ENCODE measurements around the gene FAT1.
A peak's percentile ranks its signal among the peaks of the same experiment; 100 is the strongest.

FAT1 gene

DNA sequence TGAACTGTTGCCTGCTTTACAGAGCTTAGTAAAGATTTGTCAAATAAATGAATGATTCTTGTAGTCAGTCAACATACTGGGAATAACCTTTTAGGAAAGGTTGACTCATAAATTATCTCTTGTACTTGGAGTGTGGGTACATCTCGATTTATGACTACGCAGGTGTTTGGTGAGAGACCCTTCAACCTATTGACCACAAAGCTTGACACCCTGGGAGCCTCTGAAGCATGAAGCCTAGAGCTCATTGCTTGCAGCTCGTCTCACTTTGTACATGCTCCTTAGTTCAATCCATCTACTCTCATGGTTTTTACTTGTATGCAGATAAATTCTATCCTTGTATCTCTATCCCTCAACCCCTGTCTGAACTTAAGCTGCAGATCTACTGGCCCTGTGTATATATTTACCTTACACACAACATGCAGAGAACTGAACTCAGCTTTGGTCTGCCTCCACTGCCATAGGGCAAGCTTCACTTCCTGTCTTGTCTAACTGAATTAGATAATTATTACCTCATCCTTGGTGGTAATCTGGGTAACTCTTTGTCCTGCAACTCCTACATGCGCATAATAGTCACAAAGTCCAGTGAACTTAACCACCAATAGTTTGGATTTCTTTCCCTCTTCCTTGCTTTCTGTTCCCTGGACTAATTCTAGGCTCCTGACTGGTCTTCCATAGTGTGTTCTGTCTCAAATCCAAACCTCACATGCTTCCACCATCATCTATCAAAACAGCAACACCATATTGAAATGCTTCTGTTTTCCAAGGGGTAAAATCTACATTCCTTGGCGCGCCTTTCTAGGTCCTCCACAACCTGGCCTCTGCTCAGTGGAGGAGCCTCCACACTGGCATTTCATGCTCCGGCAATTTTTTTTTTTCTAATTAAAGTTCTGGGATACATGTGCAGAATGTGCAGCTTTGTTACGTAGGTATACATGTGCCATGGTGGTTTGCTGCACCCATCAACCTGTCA is 32.2 kb upstream of the FAT1 start:
- intact Hi-C loops (cut with DNase I): no loop called here
- no peak for DNase-seq

GRCh38 chr4:186754976-186755375 is 31.3 kb upstream of the FAT1 start:
- no peak for DNase-seq
- intact Hi-C loops (cut with DNase I): no loop called here

GRCh38 chr4:186752325-186752724 is 28.7 kb upstream of the FAT1 start:
- intact Hi-C loops (cut with DNase I): no loop called here
- DNase-seq: no peak

DNA sequence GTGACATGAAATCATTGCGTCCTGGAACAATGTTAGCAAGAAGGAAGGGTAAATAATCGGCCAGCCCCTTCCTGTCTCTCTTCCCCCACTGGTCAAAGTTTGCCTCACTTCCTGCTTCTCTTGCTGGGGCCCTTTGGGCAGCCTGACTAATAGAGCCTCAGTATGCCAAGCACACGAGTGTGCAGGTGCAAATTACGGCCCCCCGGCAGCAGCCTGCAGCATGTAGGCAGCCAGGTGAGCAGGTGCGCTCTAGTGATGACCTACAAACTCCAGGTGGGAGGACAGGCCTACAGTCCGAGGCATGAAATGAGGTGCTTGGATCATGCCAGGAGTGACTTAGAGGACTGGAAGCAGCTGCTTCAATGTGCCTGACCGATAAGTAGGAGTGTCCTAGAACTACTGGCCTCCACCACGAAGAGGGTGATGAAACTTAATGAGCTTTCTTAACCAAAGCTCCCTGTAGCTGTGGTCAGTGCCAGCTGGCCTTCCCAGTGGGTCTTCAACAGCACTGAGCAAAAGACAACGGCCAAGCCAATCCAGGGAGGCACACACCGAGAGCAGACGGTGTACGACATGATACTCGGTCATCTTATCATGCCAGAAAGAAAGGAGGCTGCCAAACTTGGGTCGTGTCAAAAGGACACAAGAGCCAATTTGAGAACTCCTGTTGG is 26.1 kb upstream of the FAT1 start:
- DNase-seq: no peak
- intact Hi-C loops (cut with DNase I): no loop called here

- intact Hi-C loops (cut with DNase I): no loop called here
- no peak for DNase-seq
These were observed 22.9 kb upstream of the FAT1 start for GRCh38 chr4:186746581-186746980.

- intact Hi-C loops (cut with DNase I): no loop called here
- peak in 2 of 10 donors; percentile 71 to 72 for DNase-seq
These were observed 19.6 kb upstream of the FAT1 start for GRCh38 chr4:186743261-186743660.

- intact Hi-C loops (cut with DNase I): no loop called here
- no peak for DNase-seq
These were observed 17.2 kb upstream of the FAT1 start for GRCh38 chr4:186740822-186741221.

- intact Hi-C loops (cut with DNase I): no loop called here
- DNase-seq: no peak
These were observed 16.3 kb upstream of the FAT1 start for GRCh38 chr4:186739802-186740434.

GRCh38 chr4:186739317-186739716 is 15.7 kb upstream of the FAT1 start:
- intact Hi-C loops (cut with DNase I): no loop called here

DNA sequence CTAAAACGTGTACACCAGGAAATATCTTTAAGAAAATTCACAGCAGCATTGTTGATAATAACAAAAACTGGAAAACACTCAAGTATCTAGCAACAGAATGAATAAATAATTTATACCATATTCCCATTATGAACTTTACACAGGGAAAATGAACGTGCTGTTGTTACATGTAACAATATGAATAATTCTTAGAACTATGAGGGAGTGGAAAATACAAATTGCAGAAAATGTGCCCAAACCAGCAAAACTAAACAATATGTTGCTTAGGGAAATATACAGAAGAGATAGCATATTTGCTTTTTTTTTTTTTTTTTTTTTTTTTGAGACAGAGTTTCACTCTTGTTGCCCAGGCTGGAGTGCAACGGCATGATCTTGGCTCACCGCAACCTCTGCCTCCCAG is 14.8 kb upstream of the FAT1 start:
- intact Hi-C loops (cut with DNase I): no loop called here
- no peak for DNase-seq

More at GRCh38 chr4:186739317-186739716, 15.7 kb upstream of the FAT1 start:
- no peak for DNase-seq

DNA sequence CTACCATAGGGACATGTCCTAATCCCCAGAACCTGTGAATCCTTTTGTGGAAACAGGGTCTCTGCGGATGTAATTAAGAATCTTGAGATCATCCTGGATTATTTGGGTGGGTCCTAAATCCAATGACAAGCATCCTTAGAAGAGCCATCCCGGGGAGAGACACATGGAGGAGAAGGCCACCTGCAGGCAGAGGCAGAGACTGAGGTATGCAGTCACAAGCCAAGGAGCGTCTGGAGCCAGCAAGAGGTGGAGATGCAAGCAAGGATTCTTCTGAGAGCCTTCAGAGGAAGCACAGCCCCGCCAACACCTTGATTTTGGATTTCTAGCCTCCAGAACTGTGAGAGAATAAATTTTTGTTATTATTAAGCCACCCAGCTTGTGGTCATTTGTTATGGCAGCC is 13.8 kb upstream of the FAT1 start:
- intact Hi-C loops (cut with DNase I): no loop called here

DNA sequence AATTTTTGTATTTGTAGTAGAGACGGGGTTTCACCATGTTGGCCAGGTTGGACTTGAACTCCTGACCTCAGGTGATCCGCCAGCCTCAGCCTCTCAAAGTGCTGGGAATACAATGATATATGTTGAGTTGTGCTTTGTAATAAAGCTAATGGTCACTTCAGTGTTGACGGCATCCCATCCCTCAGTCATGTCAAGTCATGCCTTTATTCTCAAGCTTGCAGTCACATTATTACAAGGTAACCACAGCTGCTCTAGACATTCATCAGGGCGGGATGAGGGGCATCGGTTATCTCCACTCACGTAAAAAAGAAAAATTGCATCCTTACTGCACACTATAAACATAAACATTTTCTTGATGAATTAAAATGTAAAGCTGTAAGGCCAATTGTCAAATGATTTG is 12.8 kb upstream of the FAT1 start:
- intact Hi-C loops (cut with DNase I): no loop called here

More for the DNA sequence above, 13.8 kb upstream of the FAT1 start:
- DNase-seq: no peak

DNA sequence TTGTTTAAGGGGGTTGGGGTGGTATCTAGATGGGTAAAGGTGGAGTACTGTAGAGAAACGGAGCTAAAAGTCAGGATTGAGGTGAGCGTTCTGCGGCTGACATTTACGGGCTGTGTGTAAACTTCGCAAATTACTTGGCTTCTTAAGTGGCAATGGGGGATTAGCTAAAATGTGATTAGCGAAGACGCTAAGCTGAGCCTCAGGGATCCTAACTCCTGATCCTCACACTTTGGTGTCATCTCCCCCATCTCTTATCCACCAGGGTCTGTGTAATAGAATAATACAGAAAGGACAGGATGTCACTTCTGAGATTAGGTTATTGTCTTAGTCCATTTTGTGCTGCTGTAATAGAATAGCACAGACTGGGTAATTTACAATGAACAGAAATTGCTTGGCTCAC is 10.6 kb upstream of the FAT1 start:
- DNase-seq: no peak
- intact Hi-C loops (cut with DNase I): no loop called here

More for the DNA sequence above, 12.8 kb upstream of the FAT1 start:
- DNase-seq: no peak

GRCh38 chr4:186733778-186734177 is 10.1 kb upstream of the FAT1 start:
- DNase-seq: no peak
- intact Hi-C loops (cut with DNase I): no loop called here

GRCh38 chr4:186730621-186731020 is 7.0 kb upstream of the FAT1 start:
- intact Hi-C loops (cut with DNase I): no loop called here
- no peak for DNase-seq

DNA sequence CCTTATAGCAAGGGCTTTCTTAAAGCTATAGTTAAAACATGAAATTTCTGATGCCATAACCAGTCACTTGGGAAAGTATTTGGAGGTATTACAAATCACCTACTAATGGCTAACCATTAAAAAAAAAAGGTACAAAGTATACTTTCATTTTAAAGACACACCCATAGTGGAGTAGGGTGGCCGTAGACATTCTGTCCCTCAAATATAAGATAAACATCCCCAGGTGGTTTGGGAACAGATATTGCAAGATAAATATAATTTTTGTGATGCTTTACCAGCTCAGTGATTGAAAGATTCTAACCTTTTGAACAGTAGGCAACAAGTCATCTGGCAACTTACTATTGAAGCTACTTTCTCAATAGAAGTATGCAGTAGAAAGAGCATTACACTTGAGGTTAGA is 6.2 kb upstream of the FAT1 start:
- intact Hi-C loops (cut with DNase I): no loop called here
- DNase-seq: no peak

DNA sequence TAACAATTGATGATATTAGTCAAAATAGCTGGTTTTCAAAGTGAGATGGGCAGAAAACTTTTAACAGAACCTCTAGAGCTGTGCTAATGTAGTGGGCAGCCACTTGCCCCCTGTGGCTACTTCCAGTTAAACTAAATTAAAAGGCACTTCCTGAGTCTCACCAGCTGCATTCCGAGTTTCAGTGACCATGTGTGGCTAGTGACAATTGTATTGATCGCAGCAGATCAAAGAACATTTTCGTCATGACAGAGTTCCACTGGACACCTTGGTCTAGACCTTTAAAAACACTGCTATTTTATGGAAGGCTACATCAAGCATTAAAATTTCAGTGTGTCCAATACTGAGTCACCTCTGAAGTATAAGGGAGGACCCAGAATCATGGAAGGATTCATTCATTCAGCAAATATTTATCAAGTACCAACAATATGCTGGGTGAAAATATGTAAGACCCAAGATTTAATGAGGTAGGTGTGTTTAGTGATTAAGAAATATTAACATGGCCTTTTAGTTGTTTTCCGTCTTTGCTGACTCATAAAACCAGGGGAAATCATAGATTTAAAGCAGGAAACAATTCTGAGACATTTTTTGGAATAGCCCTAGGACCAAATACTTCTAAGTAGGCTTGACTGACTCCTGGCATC is 5.1 kb upstream of the FAT1 start:
- intact Hi-C loops (cut with DNase I): no loop called here

DNA sequence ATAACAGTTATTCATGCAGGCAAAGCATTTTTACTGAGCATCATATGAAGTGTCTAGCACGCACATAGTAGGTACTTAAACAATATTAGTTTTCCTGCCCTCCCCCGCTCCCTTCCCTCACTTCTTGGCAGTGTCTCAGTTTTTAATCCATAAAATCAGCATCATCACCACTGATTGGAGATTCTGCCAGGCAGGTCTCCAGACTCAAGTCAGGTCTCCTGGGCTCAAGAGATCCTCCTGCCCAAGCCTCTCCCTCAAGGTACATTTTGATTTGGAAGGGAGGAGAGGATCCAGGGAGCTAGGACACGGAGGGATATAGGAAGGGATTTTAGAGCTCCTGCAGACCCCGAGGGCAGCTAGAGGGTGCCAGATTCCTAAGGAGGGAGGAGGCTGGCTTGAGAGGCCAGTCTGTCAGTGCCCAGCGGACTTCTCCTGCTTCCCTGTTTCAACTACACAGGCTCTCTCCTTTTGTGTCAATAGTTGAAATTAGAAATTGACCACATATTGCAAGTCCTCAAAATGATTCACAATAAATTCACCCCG is 4.4 kb upstream of the FAT1 start:
- no peak for DNase-seq

More for the DNA sequence above, 5.1 kb upstream of the FAT1 start:
- no peak for DNase-seq

DNA sequence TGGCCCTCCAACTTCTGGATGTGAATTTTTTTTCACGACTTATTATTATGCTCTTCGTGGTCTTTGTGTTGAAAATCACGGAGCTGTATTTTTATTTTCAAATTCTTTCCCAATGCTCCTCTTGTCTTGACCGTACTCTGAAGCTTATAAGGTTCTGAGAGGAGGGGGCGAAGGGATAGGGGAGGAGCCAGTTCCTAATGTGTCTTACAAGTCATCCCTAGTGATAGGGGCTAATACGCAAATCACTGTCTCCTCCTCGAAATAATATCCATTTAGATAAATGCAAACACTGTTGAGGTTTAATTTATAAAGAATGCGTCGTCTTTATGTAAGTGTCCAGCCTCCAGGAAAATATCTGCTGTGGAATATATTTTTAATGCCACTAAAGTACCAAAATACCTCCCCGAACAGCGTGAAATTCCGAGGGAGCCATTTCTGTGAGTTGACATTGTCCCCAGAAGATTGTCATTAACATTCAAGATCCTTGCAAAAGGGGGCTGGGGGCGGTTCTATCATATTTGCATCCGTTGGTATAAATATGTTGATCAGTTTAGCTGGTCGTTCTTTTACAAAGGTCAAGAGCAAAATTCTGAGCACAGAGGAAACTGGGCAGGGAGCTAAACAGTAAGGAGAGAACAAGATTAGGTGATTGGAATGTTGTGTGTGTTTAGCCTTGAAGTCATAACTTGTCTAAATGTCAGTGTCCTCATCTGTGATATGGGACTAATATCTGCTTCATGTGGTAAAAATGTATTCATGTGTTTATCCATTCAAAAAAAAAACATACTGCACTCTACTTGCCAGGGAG is 3.7 kb upstream of the FAT1 start:
- DNase-seq: no peak
- intact Hi-C loops (cut with DNase I): no loop called here

More for the DNA sequence above, 4.4 kb upstream of the FAT1 start:
- intact Hi-C loops (cut with DNase I): no loop called here

All from posterior cingulate gyrus (tissue), 11 donors.